ENCODE data around the gene GATA1. TPM values are rescaled to one million over a fixed set of nuclear protein-coding genes. Genes with fewer than 3 reads are reported as not detected.

GATA1 gene
- total RNA-seq, 1 experiment from 2014 or later = 0.34 TPM

DNA sequence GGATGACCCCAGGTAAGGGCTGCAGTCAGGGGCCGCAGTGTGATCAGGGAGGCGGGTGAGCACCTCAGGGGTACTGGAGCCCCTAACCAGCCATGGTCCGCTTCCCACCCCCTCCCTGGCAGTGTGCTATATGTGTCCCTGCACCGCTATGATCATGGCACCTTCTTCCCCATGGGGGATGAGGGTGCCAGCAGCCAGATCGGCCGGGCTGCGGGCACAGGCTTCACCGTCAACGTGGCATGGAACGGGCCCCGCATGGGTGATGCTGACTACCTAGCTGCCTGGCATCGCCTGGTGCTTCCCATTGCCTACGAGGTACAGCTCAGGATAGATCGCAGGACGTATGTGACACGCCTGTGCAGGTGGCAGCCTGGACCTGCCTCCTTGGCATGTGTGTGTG is 31.7 kb downstream of the GATA1 start:
- Histone ChIP-seq H3K4me2 (ENCODE audit: low read length) (no peak overlapping the region), H3K4me3 (replicated peaks in 1 of 2; ENCODE audit: low read depth in 1 of 2, low read length in 2 of 2) (no peak overlapping the region), H3K79me2 (ENCODE audit: insufficient read depth, low read length) (no peaks in the 10 kb centered on the region), H4K20me1 (ENCODE audit: insufficient read depth) (no peaks in the 10 kb centered on the region), H3K9ac (ENCODE audit: low read length) (no peak overlapping the region), H3K27me3 (ENCODE audit: insufficient read depth, low read length) (no peaks in the 10 kb centered on the region), H2AFZ (ENCODE audit: low read depth, low read length, poor library complexity, severe bottlenecking) (no peak overlapping the region), H3K9me3 (ENCODE audit: control insufficient read depth in 1 of 2, insufficient read depth in 1 of 2, low read depth in 1 of 2, low read length in 2 of 2) (no peaks in the 10 kb centered on the region), H3K4me1 (ENCODE audit: control insufficient read depth in 1 of 2, insufficient read depth in 2 of 2, low read length in 2 of 2) (no peaks in the 10 kb centered on the region), H3K27ac (ENCODE audit: low read depth, low read length) (no peak overlapping the region), H3K36me3 (ENCODE audit: control insufficient read depth in 1 of 2, insufficient read depth in 2 of 2, low read length in 2 of 2) (no peaks in the 10 kb centered on the region), H3K9me2 (ENCODE audit: insufficient read depth) (no peaks in the 10 kb centered on the region)
- ATAC-seq = no peak
- BruUV-seq (replicated peaks) = no TSS peak
- no peak for TF ChIP-seq EZH2phosphoT487 (IDR thresholded peaks at IDR 0.05; ENCODE audit: borderline replicate concordance)
- intact Hi-C loops (cut with micrococcal nuclease) = no loop called here
- POLR2A ChIA-PET = no interaction called here
- RAD21 ChIA-PET (ENCODE audit: low non-redundant PET in 1 of 2, low total read pairs in 2 of 2, uncharacterized antibody in 2 of 2, unreplicated experiment in 2 of 2) = no interaction called here
- DNase-seq (ENCODE audit: low read depth, low spot score) = no peak
- CTCF ChIA-PET = no interaction called here

DNA sequence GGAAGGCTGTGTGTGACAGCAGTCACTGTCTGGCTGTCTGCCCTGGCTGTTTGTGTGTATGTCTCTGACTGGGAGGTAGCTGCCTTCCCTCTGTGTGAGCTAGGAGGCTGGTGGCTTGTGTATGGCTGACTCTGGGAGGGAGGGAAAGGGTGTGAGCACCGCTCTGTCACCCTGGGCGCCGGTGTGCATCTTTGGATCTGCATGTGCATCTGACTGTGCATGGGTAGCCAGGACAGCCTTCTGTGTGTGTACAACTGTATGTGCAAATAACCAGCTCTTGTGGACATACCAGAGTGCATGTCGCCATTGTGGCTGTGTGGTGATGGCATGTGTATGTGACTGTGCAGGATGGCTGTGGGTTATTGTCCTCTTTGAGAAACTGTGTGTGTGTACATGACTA is 32.5 kb downstream of the GATA1 start:
- no peak overlapping the region for H3K4me3 ChIP-seq (replicated peaks in 1 of 2; ENCODE audit: low read depth in 1 of 2, low read length in 2 of 2)
- RAD21 ChIA-PET (ENCODE audit: low non-redundant PET in 1 of 2, low total read pairs in 2 of 2, uncharacterized antibody in 2 of 2, unreplicated experiment in 2 of 2) = no interaction called here
- no peak for ATAC-seq

More for the DNA sequence above, 32.5 kb downstream of the GATA1 start:
- Histone ChIP-seq H3K27ac (ENCODE audit: low read depth, low read length) (no peak overlapping the region), H3K79me2 (ENCODE audit: insufficient read depth, low read length) (no peaks in the 10 kb centered on the region), H3K9ac (ENCODE audit: low read length) (no peak overlapping the region), H2AFZ (ENCODE audit: low read depth, low read length, poor library complexity, severe bottlenecking) (no peak overlapping the region), H4K20me1 (ENCODE audit: insufficient read depth) (no peaks in the 10 kb centered on the region), H3K27me3 (ENCODE audit: insufficient read depth, low read length) (no peaks in the 10 kb centered on the region), H3K36me3 (ENCODE audit: control insufficient read depth in 1 of 2, insufficient read depth in 2 of 2, low read length in 2 of 2) (no peaks in the 10 kb centered on the region), H3K4me2 (ENCODE audit: low read length) (no peak overlapping the region), H3K9me2 (ENCODE audit: insufficient read depth) (no peaks in the 10 kb centered on the region), H3K9me3 (ENCODE audit: control insufficient read depth in 1 of 2, insufficient read depth in 1 of 2, low read depth in 1 of 2, low read length in 2 of 2) (no peaks in the 10 kb centered on the region), H3K4me1 (ENCODE audit: control insufficient read depth in 1 of 2, insufficient read depth in 2 of 2, low read length in 2 of 2) (no peaks in the 10 kb centered on the region)
- BruUV-seq (replicated peaks) = no TSS peak
- intact Hi-C loops (cut with micrococcal nuclease) = no loop called here
- no peak for TF ChIP-seq RAD21 (IDR thresholded peaks at IDR 0.05; ENCODE audit: low read depth)
- no peak for TF ChIP-seq ELF1 (IDR thresholded peaks at IDR 0.05; ENCODE audit: borderline replicate concordance, low read depth)
- no peak for TF ChIP-seq CBX3 (IDR thresholded peaks at IDR 0.05; ENCODE audit: low read depth)
- TF ChIP-seq, protein P1, sequence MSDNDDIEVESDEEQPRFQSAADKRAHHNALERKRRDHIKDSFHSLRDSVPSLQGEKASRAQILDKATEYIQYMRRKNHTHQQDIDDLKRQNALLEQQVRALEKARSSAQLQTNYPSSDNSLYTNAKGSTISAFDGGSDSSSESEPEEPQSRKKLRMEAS (IDR thresholded peaks at IDR 0.05) = no peak
- TF ChIP-seq EGR1 (IDR thresholded peaks at IDR 0.05; ENCODE audit: low read depth) = no peak
- no peak for TF ChIP-seq POLR2AphosphoS5 (IDR thresholded peaks at IDR 0.05; ENCODE audit: low read depth, low read length)
- TF ChIP-seq, protein P2, sequence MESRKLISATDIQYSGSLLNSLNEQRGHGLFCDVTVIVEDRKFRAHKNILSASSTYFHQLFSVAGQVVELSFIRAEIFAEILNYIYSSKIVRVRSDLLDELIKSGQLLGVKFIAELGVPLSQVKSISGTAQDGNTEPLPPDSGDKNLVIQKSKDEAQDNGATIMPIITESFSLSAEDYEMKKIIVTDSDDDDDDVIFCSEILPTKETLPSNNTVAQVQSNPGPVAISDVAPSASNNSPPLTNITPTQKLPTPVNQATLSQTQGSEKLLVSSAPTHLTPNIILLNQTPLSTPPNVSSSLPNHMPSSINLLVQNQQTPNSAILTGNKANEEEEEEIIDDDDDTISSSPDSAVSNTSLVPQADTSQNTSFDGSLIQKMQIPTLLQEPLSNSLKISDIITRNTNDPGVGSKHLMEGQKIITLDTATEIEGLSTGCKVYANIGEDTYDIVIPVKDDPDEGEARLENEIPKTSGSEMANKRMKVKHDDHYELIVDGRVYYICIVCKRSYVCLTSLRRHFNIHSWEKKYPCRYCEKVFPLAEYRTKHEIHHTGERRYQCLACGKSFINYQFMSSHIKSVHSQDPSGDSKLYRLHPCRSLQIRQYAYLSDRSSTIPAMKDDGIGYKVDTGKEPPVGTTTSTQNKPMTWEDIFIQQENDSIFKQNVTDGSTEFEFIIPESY (IDR thresholded peaks at IDR 0.05; ENCODE audit: extremely low read depth, insufficient replicate concordance, low read length) = no peak
- no peak for TF ChIP-seq SRF (IDR thresholded peaks at IDR 0.05; ENCODE audit: low read depth)
- TF ChIP-seq JUND (IDR thresholded peaks at IDR 0.05) = no peak
- TF ChIP-seq SP1 (IDR thresholded peaks at IDR 0.05; ENCODE audit: low read depth) = no peak
- TF ChIP-seq, protein P3, sequence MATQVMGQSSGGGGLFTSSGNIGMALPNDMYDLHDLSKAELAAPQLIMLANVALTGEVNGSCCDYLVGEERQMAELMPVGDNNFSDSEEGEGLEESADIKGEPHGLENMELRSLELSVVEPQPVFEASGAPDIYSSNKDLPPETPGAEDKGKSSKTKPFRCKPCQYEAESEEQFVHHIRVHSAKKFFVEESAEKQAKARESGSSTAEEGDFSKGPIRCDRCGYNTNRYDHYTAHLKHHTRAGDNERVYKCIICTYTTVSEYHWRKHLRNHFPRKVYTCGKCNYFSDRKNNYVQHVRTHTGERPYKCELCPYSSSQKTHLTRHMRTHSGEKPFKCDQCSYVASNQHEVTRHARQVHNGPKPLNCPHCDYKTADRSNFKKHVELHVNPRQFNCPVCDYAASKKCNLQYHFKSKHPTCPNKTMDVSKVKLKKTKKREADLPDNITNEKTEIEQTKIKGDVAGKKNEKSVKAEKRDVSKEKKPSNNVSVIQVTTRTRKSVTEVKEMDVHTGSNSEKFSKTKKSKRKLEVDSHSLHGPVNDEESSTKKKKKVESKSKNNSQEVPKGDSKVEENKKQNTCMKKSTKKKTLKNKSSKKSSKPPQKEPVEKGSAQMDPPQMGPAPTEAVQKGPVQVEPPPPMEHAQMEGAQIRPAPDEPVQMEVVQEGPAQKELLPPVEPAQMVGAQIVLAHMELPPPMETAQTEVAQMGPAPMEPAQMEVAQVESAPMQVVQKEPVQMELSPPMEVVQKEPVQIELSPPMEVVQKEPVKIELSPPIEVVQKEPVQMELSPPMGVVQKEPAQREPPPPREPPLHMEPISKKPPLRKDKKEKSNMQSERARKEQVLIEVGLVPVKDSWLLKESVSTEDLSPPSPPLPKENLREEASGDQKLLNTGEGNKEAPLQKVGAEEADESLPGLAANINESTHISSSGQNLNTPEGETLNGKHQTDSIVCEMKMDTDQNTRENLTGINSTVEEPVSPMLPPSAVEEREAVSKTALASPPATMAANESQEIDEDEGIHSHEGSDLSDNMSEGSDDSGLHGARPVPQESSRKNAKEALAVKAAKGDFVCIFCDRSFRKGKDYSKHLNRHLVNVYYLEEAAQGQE (IDR thresholded peaks at IDR 0.05; ENCODE audit: low read depth) = no peak
- ChIA-PET POLR2A (no interaction called here), CTCF (no interaction called here)
- no peak for DNase-seq (ENCODE audit: low read depth, low spot score)
